HG03196 (cell line): ENCODE data around the gene ALLC.
"Not testable (repeated sequence)": the region's sequence is repeated elsewhere in the genome, so short reads cannot be mapped to it uniquely, and the experiment has no call there.

Source experiments
- ATAC-seq: cut with Tn5 transposase; IDR thresholded peaks from one replicate; pipeline ENCODE4 v1.9.1; 2021; ENCODE audit not compliant: unreplicated experiment

The ALLC gene

GRCh38 chr2:3657881-3658280, at the start of gene ALLC:
ALLC (plus strand) TSS chr2:3658200; CDS start chr2:3671158, 12,958 bp downstream.
- no peak for ATAC-seq

GRCh38 chr2:3608373-3609278, 49.4 kb upstream of the ALLC start:
- ATAC-seq: no peak

- not testable (repeated sequence) for ATAC-seq
These were observed 48.7 kb upstream of the ALLC start for GRCh38 chr2:3609279-3609673.

GRCh38 chr2:3610415-3610814, 47.6 kb upstream of the ALLC start:
- ATAC-seq: no peak

- no peak for ATAC-seq
These were observed 47.0 kb upstream of the ALLC start for GRCh38 chr2:3610881-3611505.

GRCh38 chr2:3611589-3611988, 46.4 kb upstream of the ALLC start:
- no peak for ATAC-seq

GRCh38 chr2:3612639-3613523, 45.1 kb upstream of the ALLC start:
- no peak for ATAC-seq

GRCh38 chr2:3613524-3613905, 44.5 kb upstream of the ALLC start:
- no peak for ATAC-seq

GRCh38 chr2:3614743-3615142, 43.3 kb upstream of the ALLC start:
- not testable (repeated sequence) for ATAC-seq

GRCh38 chr2:3615541-3616200, 42.3 kb upstream of the ALLC start:
- ATAC-seq: not testable (repeated sequence)

GRCh38 chr2:3616435-3617197, 41.4 kb upstream of the ALLC start:
- ATAC-seq: not testable (repeated sequence)

GRCh38 chr2:3617198-3617890, 40.7 kb upstream of the ALLC start:
- no peak for ATAC-seq

GRCh38 chr2:3618367-3618766, 39.6 kb upstream of the ALLC start:
- no peak for ATAC-seq

- ATAC-seq: no peak
These were observed 39.0 kb upstream of the ALLC start for GRCh38 chr2:3619033-3619432.

GRCh38 chr2:3619661-3620060, 38.3 kb upstream of the ALLC start:
- ATAC-seq: not testable (repeated sequence)

- ATAC-seq: no peak
These were observed 37.2 kb upstream of the ALLC start for GRCh38 chr2:3620834-3621233.

GRCh38 chr2:3622967-3623366, 35.0 kb upstream of the ALLC start:
- no peak for ATAC-seq

GRCh38 chr2:3624059-3624794, 33.8 kb upstream of the ALLC start:
- ATAC-seq: no peak

GRCh38 chr2:3625186-3625585, 32.8 kb upstream of the ALLC start:
- no peak for ATAC-seq
